Fibroblast of lung (primary cell): ENCODE measurements around the gene NOL4L. TPM values are rescaled to one million over a fixed set of nuclear protein-coding genes. Genes with fewer than 3 reads are reported as not detected.

Source experiments
- DNase-seq, 2 donors: peaks; one replicate each; pipeline versions ENCODE4 v3.0.0 to v3.0.0-alpha.2; 2010; ENCODE audit warnings: low read depth in 2 of 2
- H2AFZ ChIP-seq: 2 replicates; pipeline ENCODE4 v1.5.1; 2012; ENCODE audit warnings: low read length, control low read depth, inconsistent platforms
- H3K27ac ChIP-seq: 2 replicates; pipeline ENCODE4 v1.5.1; 2011; ENCODE audit warnings: low read length, control low read depth; ENCODE audit not compliant: insufficient read depth
- H3K27me3 ChIP-seq: 2 replicates; pipeline ENCODE4 v1.5.1; 2011; ENCODE audit warnings: mild to moderate bottlenecking, low read length; ENCODE audit not compliant: control insufficient read depth, insufficient read depth
- H3K36me3 ChIP-seq: 2 replicates; pipeline ENCODE4 v1.5.1; 2011; ENCODE audit warnings: low read length; ENCODE audit not compliant: control insufficient read depth, insufficient read depth
- H3K4me1 ChIP-seq: 2 replicates; pipeline ENCODE4 v1.5.1; 2011; ENCODE audit warnings: low read length; ENCODE audit not compliant: control insufficient read depth, insufficient read depth; ENCODE audit errors: extremely low read depth
- H3K4me2 ChIP-seq: 2 replicates; pipeline ENCODE4 v1.5.1; 2011; ENCODE audit warnings: low read length, control low read depth; ENCODE audit not compliant: insufficient read depth; ENCODE audit errors: extremely low read depth
- H3K4me3 ChIP-seq, 4 experiments: fragments of 200-600 bp in 1 of 4; sonication (generic) in 1 of 4; replicated peaks in 1 of 4; 2 replicates each; pipeline ENCODE4 v1.5.1; 2011 to 2016; ENCODE audit warnings: low read length in 4 of 4, low read depth in 3 of 4, mild to moderate bottlenecking in 3 of 4, control low read depth in 2 of 4, inconsistent platforms in 1 of 4, mixed read lengths in 1 of 4; ENCODE audit not compliant: insufficient read depth in 1 of 4; ENCODE audit errors: control extremely low read depth in 1 of 4
- H3K79me2 ChIP-seq: 2 replicates; pipeline ENCODE4 v1.5.1; 2012; ENCODE audit warnings: mild to moderate bottlenecking, low read length, inconsistent platforms; ENCODE audit not compliant: control insufficient read depth, insufficient read depth
- H3K9ac ChIP-seq: 2 replicates; pipeline ENCODE4 v1.5.1; 2011; ENCODE audit warnings: mild to moderate bottlenecking, low read length, control low read depth; ENCODE audit not compliant: insufficient read depth
- H3K9me3 ChIP-seq: 2 replicates; pipeline ENCODE4 v1.5.1; 2012; ENCODE audit warnings: low read depth, low read length; ENCODE audit not compliant: control insufficient read depth, insufficient read depth
- H4K20me1 ChIP-seq: 2 replicates; pipeline ENCODE4 v1.5.1; 2011; ENCODE audit warnings: low read length; ENCODE audit not compliant: control insufficient read depth, insufficient read depth; ENCODE audit errors: extremely low read depth
- CTCF ChIP-seq, 2 donors: IDR thresholded peaks in 1 of 2; conservative IDR thresholded peaks in 1 of 2; 1 replicate in 1 of 2; 2 replicates in 1 of 2; pipeline ENCODE4 v1.5.1; 2011 to 2012; ENCODE audit warnings: low read length in 2 of 2, control low read depth in 1 of 2, inconsistent platforms in 1 of 2, low read depth in 1 of 2, mild to moderate bottlenecking in 1 of 2
- EZH2 ChIP-seq: IDR thresholded peaks from 2 replicates; pipeline ENCODE4 v1.5.1; 2012; ENCODE audit warnings: low read length, control low read depth, mild to moderate bottlenecking; ENCODE audit errors: missing control alignments
- polyA plus RNA-seq, 2 donors: library from polyadenylated mRNA; depleted of rRNA in 1 of 2; stranded (reverse) in 1 of 2; unstranded in 1 of 2; fragments of >200 nt; gene quantifications; 2 replicates each; pipeline ENCODE4 v1.2.1, GENCODE V29; 2011 to 2012; ENCODE audit warnings: missing spikeins in 1 of 2
- total RNA-seq: library from RNA; depleted of rRNA; stranded (reverse); fragments of >200 nt; gene quantifications from 2 replicates; pipeline ENCODE4 v1.2.1, GENCODE V29; 2014

The NOL4L gene
- total and polyA plus RNA-seq, 2 donors (not counting 1 experiment from before 2014, with no cell fraction given) = 3.2 to 4.0 TPM

GRCh38 chr20:32621891-32622584 lies 36.9 kb upstream of the NOL4L start:
- DNase-seq = no peak
- no peaks in the 10 kb centered on the region for H3K4me1 ChIP-seq
- no peaks in the 10 kb centered on the region for H4K20me1 ChIP-seq
- H3K4me3 ChIP-seq = no peak overlapping the region
- H3K36me3 ChIP-seq = no peaks in the 10 kb centered on the region
- H3K4me2 ChIP-seq = no peak overlapping the region
- H3K9me3 ChIP-seq = no peaks in the 10 kb centered on the region
- H3K79me2 ChIP-seq = no peaks in the 10 kb centered on the region
- no peak overlapping the region for H2AFZ ChIP-seq
- no peak overlapping the region for H3K9ac ChIP-seq
- H3K27ac ChIP-seq = no peak overlapping the region
- TF ChIP-seq EZH2 (no peak), CTCF (conservative IDR thresholded peaks at IDR 0.05 in 1 of 2, IDR thresholded peaks at IDR 0.05 in 1 of 2; ENCODE audit: low read depth in 1 of 2, low read length in 2 of 2) (no peak)
- H3K27me3 ChIP-seq = peaks cover 7% of the 10 kb centered on the region

- no peak overlapping the region for H3K9ac ChIP-seq
- no peaks in the 10 kb centered on the region for H3K9me3 ChIP-seq
- no peak overlapping the region for H3K4me3 ChIP-seq
- H3K36me3 ChIP-seq = no peaks in the 10 kb centered on the region
- no peak for DNase-seq
- peaks cover 7% of the 10 kb centered on the region for H3K27me3 ChIP-seq
- TF ChIP-seq CTCF (conservative IDR thresholded peaks at IDR 0.05 in 1 of 2, IDR thresholded peaks at IDR 0.05 in 1 of 2; ENCODE audit: low read depth in 1 of 2, low read length in 2 of 2) (no peak), EZH2 (no peak)
- H2AFZ ChIP-seq = no peak overlapping the region
- H3K4me1 ChIP-seq = no peaks in the 10 kb centered on the region
- H3K27ac ChIP-seq = no peak overlapping the region
- H3K4me2 ChIP-seq = no peak overlapping the region
- no peaks in the 10 kb centered on the region for H3K79me2 ChIP-seq
- H4K20me1 ChIP-seq = no peaks in the 10 kb centered on the region
Measured at GRCh38 chr20:32621071-32621890, 36.1 kb upstream of the NOL4L start.

- no peaks in the 10 kb centered on the region for H3K79me2 ChIP-seq
- no peaks in the 10 kb centered on the region for H3K9me3 ChIP-seq
- H3K4me1 ChIP-seq = no peaks in the 10 kb centered on the region
- H3K4me2 ChIP-seq = no peak overlapping the region
- H4K20me1 ChIP-seq = no peaks in the 10 kb centered on the region
- H2AFZ ChIP-seq = no peak overlapping the region
- no peak overlapping the region for H3K27ac ChIP-seq
- TF ChIP-seq EZH2 (no peak), CTCF (conservative IDR thresholded peaks at IDR 0.05 in 1 of 2, IDR thresholded peaks at IDR 0.05 in 1 of 2; ENCODE audit: low read depth in 1 of 2, low read length in 2 of 2) (no peak)
- no peaks in the 10 kb centered on the region for H3K36me3 ChIP-seq
- H3K27me3 ChIP-seq = peaks cover 2% of the 10 kb centered on the region
- DNase-seq = no peak
- no peak overlapping the region for H3K9ac ChIP-seq
- H3K4me3 ChIP-seq = no peak overlapping the region
Measured at GRCh38 chr20:32619586-32619985, 34.5 kb upstream of the NOL4L start.
